ENCODE data around the gene LIME1. TPM values are rescaled to one million over a fixed set of nuclear protein-coding genes. Genes with fewer than 3 reads are reported as not detected.

LIME1 gene
- total RNA-seq, 2 donors from 2014 or later: 7.6 to 10.1 TPM

DNA sequence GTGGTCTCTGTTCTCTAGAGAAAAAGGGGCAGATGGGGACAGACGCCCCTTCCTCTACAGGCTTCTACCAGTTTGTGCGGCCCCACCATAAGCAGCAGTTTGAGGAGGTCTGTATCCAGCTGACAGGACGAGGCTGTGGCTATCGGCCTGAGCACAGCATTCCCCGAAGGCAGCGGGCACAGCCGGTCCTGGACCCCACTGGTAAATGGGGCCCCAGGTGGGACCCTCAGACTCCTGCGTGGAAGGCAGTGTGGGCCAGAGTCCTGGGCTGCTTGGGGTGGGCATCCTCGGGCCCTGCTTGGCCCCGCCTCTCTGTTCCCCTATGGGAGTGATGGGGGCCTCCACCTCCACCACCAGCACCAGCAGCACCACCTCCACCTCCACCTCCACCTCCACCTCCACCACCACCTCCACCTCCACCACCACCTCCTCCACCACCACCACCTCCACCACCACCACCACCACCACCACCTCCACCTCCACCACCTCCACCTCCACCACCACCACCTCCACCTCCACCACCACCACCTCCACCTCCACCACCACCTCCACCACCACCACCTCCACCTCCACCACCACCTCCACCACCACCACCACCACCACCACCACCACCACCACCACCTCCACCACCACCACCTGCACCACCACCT lies 43.3 kb upstream of the LIME1 start:
- Histone ChIP-seq H3K4me1 (ENCODE audit: control insufficient read depth, insufficient read depth, low read length) (no peaks in the 10 kb centered on the region), H3K9me3 (ENCODE audit: control insufficient read depth, low read length) (no peaks in the 10 kb centered on the region), H3K27me3 (ENCODE audit: control insufficient read depth, insufficient read depth, low read length, poor library complexity, severe bottlenecking) (no peaks in the 10 kb centered on the region), H3K4me3 (ENCODE audit: low read length) (no peak overlapping the region), H3K36me3 (ENCODE audit: control insufficient read depth, insufficient read depth, low read length) (no peaks in the 10 kb centered on the region), H3K9ac (ENCODE audit: extremely low read depth, low read length, poor library complexity, severe bottlenecking) (no peak overlapping the region), H3K27ac (ENCODE audit: low read depth, low read length) (peak overlapping the region; percentile 11)
- TF ChIP-seq, protein P1, sequence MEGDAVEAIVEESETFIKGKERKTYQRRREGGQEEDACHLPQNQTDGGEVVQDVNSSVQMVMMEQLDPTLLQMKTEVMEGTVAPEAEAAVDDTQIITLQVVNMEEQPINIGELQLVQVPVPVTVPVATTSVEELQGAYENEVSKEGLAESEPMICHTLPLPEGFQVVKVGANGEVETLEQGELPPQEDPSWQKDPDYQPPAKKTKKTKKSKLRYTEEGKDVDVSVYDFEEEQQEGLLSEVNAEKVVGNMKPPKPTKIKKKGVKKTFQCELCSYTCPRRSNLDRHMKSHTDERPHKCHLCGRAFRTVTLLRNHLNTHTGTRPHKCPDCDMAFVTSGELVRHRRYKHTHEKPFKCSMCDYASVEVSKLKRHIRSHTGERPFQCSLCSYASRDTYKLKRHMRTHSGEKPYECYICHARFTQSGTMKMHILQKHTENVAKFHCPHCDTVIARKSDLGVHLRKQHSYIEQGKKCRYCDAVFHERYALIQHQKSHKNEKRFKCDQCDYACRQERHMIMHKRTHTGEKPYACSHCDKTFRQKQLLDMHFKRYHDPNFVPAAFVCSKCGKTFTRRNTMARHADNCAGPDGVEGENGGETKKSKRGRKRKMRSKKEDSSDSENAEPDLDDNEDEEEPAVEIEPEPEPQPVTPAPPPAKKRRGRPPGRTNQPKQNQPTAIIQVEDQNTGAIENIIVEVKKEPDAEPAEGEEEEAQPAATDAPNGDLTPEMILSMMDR (conservative IDR thresholded peaks at IDR 0.05): no peak
- WGBS, 2 experiments (ENCODE audit: insufficient coverage in 1 of 2, insufficient read length in 1 of 2): 93 to 95% methylated on average over 3 to 8 of the region's 10 CpGs
- H3K27me3 Mint-ChIP-seq (ENCODE audit: insufficient read depth): no peaks in the 10 kb centered on the region
- no peak for DNase-seq
- no peak overlapping the region for H3K4me3 Mint-ChIP-seq
- no peaks in the 10 kb centered on the region for H3K4me1 Mint-ChIP-seq
- H3K27ac Mint-ChIP-seq: no peak overlapping the region
- H3K36me3 Mint-ChIP-seq (ENCODE audit: low read depth): peaks cover 10% of the 10 kb centered on the region
- H3K9me3 Mint-ChIP-seq: peaks cover 2% of the 10 kb centered on the region

DNA sequence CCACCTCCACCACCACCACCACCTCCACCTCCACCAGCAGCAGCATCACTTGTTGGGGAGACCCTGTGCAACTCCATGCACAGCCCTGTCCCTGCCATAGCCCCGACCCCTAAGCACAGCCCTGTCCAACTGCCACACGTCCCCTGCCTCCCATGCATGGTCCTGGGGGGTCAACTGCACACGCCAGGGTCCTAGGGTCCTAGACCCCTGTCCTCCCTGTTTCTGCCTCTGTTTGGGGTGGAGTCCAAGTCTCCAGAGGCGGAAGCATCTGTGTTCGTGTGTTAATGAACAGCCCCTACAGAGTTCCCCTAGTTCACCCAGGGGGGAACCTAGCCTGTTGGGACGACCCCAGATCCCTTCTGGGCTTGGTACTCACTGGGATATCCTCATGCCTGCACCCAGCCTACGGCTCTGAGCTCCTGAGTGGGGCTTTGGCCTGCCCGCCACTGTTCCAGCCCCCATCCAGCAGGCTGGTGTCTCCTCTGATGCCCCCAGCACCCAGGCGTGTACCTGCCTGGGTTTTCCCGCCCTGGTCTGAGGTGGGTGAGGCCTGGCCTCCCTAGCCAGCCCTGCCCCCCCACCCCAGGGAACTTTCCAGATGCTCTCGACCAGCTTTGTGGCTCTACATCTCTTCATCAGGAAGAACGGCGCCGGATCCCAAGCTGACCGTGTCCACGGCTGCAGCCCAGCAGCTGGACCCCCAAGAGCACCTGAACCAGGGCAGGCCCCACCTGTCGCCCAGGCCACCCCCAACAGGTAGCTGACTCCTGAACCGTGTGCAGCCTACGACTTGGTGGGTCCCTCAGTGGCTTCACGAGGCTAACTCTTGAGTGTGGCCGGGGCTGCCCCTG lies 42.5 kb upstream of the LIME1 start:
- Histone ChIP-seq H3K9me3 (ENCODE audit: control insufficient read depth, low read length) (no peaks in the 10 kb centered on the region), H3K27ac (ENCODE audit: low read depth, low read length) (no peak overlapping the region), H3K36me3 (ENCODE audit: control insufficient read depth, insufficient read depth, low read length) (no peaks in the 10 kb centered on the region), H3K4me1 (ENCODE audit: control insufficient read depth, insufficient read depth, low read length) (no peaks in the 10 kb centered on the region), H3K9ac (ENCODE audit: extremely low read depth, low read length, poor library complexity, severe bottlenecking) (no peak overlapping the region), H3K27me3 (ENCODE audit: control insufficient read depth, insufficient read depth, low read length, poor library complexity, severe bottlenecking) (no peaks in the 10 kb centered on the region), H3K4me3 (ENCODE audit: low read length) (no peak overlapping the region)
- no peak for DNase-seq
- peaks cover 2% of the 10 kb centered on the region for H3K9me3 Mint-ChIP-seq
- H3K4me3 Mint-ChIP-seq: no peak overlapping the region
- H3K36me3 Mint-ChIP-seq (ENCODE audit: low read depth): peaks cover 10% of the 10 kb centered on the region
- TF ChIP-seq, protein P1 (conservative IDR thresholded peaks at IDR 0.05): no peak
- no peak overlapping the region for H3K27ac Mint-ChIP-seq
- H3K4me1 Mint-ChIP-seq: no peaks in the 10 kb centered on the region
- no peaks in the 10 kb centered on the region for H3K27me3 Mint-ChIP-seq (ENCODE audit: insufficient read depth)
- WGBS, 2 experiments (ENCODE audit: insufficient coverage in 1 of 2, insufficient read length in 1 of 2): 93 to 97% methylated on average over 15 to 21 of the region's 21 CpGs

DNA sequence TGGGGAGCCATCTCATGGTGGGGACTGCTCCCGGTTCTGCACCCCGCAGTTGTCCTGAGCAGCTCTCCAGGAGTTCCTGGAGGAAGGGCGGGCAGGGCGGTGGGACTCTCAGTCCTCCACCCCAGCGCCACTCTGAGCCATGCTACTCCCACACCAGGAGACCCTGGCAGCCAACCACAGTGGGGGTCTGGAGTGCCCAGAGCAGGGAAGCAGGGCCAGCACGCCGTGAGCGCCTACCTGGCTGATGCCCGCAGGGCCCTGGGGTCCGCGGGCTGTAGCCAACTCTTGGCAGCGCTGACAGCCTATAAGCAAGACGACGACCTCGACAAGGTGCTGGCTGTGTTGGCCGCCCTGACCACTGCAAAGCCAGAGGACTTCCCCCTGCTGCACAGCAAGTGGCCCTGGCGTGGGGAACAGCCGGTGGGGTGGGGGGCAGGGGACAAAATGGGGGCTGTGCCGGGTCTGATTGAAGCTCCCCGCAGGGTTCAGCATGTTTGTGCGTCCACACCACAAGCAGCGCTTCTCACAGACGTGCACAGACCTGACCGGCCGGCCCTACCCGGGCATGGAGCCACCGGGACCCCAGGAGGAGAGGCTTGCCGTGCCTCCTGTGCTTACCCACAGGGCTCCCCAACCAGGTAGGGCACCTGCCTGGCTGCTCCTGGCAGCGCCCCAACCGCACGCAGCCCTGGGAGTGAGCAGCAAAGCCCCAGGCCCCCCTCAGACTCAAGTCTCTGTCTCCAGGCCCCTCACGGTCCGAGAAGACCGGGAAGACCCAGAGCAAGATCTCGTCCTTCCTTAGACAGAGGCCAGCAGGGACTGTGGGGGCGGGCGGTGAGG lies 41.7 kb upstream of the LIME1 start:
- H3K36me3 Mint-ChIP-seq (ENCODE audit: low read depth): peaks cover 10% of the 10 kb centered on the region
- TF ChIP-seq, protein P1 (conservative IDR thresholded peaks at IDR 0.05): no peak
- H3K9ac ChIP-seq (ENCODE audit: extremely low read depth, low read length, poor library complexity, severe bottlenecking): no peak overlapping the region
- H3K27me3 Mint-ChIP-seq (ENCODE audit: insufficient read depth): no peaks in the 10 kb centered on the region
- DNase-seq: peak; percentile 49
- H3K27ac Mint-ChIP-seq: no peak overlapping the region
- H3K4me3 Mint-ChIP-seq: no peak overlapping the region
- no peaks in the 10 kb centered on the region for H3K4me1 Mint-ChIP-seq
- no peak overlapping the region for H3K4me3 ChIP-seq (ENCODE audit: low read length)
- H3K9me3 ChIP-seq (ENCODE audit: control insufficient read depth, low read length): no peaks in the 10 kb centered on the region
- WGBS, 2 experiments (ENCODE audit: insufficient coverage in 1 of 2, insufficient read length in 1 of 2): 94 to 95% methylated on average over 21 to 37 of the region's 37 CpGs
- no peaks in the 10 kb centered on the region for H3K4me1 ChIP-seq (ENCODE audit: control insufficient read depth, insufficient read depth, low read length)
- H3K36me3 ChIP-seq (ENCODE audit: control insufficient read depth, insufficient read depth, low read length): no peaks in the 10 kb centered on the region
- H3K9me3 Mint-ChIP-seq: peaks cover 2% of the 10 kb centered on the region
- no peak overlapping the region for H3K27ac ChIP-seq (ENCODE audit: low read depth, low read length)
- no peaks in the 10 kb centered on the region for H3K27me3 ChIP-seq (ENCODE audit: control insufficient read depth, insufficient read depth, low read length, poor library complexity, severe bottlenecking)
